Umbilical cord (tissue), 2 donors: ENCODE results near the gene FYN. TPM values are rescaled to one million over a fixed set of nuclear protein-coding genes. Genes with fewer than 3 reads are reported as not detected.

Experiments used
- DNase-seq: peaks from one replicate; pipeline ENCODE4 v3.0.0-alpha.2; 2015; ENCODE audit warnings: low spot score
- total RNA-seq: library from RNA; depleted of rRNA; stranded (reverse); fragments of >200 nt; gene quantifications from one replicate; pipeline ENCODE4 v1.2.3, GENCODE V29; 2014; ENCODE audit warnings: low replicate concordance; ENCODE audit not compliant: insufficient read depth

FYN gene
- total RNA-seq, 1 donor from 2014 or later = 163 TPM

DNA sequence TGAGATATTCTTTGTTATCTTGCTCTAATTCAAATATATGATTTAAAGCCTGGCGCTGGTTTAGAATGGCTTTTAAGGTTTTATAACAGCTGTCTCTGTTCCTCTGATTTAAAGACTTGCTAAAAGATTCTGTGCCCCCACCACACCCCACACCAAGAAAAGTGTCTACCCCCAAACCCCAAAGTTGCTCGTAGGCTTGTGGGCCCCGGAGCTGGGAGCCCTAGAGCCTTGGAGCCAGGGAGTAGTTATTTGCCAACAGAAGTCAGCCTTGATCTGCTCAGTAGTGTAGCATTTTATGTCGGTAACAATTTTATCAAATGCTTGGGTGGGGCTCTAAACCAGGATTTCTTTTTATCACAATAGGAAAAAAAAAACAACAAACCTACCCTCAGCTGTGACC, 162.3 kb downstream of the FYN start:
- peak; percentile 50 for DNase-seq

- no peak for DNase-seq
Observed at GRCh38 chr6:111710439-111710838, 162.8 kb downstream of the FYN start.

- peak; percentile 87 for DNase-seq
Observed at GRCh38 chr6:111709615-111710398, 163.4 kb downstream of the FYN start.

DNA sequence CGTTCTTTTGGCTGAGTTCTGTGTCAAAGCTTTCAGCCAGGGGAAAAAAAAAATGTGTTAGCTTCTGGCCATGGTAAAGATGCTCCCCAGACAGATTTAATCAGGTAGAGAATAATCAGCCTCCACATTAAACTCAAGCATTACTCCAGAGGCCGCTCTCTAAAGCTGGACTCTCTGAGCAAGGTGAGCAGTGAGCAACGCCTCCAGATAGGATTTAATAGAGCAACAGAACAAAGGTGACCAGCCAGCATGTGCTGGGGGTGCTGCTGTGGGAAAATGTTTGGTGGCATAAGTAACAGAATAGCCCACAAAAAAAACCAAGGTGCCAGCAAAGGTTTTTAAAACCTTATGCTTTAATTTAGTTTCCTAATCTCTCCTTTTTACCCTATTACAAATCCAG, 164.1 kb downstream of the FYN start:
- DNase-seq = no peak

GRCh38 chr6:111707773-111708172, 165.5 kb downstream of the FYN start:
- DNase-seq = no peak

DNA sequence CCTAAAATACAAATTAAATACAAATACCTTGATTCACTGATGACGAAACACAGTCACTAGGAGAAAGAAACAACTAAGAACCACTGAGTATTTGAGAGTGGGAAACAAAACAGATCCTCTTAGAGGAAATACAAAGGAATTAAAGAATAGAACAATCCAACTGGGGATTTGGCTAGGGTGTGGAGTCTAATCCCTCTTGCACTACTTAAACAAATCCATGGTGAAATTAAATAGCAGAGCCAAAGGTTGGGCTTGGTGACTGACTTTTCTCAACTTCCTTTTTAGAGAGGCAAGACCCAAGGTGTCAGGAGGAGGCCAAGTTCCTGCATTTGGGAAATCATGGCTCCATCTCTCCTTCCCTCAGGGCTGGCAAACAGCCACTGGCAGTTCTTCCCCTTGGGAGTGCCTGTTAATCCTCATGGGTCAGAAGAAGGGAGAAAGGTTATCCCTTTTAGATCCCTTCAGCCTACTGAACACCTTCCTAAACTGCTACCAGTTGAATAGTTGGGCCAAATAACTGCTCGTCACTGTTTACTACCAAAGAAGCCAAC, 166.3 kb downstream of the FYN start:
- DNase-seq = no peak

GRCh38 chr6:111703723-111704122, 169.5 kb downstream of the FYN start:
- no peak for DNase-seq

DNA sequence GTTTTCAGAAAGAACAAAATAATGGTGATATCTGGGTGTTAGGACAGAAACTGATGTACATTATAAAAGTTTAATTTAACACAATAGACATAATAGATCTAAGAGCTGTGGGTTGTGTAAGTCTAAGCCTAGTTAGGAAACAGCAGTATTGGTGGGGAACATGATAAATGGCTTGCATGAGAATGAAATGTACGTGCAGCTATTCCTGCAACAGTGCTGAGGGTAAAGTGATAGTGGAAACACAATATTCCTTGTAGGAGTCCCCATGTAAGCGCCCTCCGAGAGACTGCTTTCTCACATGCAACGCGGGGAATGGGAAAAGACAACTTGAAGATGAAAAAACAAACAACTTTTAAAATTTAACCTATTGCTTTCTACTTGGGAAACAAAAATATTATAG, 171.0 kb downstream of the FYN start:
- no peak for DNase-seq

DNA sequence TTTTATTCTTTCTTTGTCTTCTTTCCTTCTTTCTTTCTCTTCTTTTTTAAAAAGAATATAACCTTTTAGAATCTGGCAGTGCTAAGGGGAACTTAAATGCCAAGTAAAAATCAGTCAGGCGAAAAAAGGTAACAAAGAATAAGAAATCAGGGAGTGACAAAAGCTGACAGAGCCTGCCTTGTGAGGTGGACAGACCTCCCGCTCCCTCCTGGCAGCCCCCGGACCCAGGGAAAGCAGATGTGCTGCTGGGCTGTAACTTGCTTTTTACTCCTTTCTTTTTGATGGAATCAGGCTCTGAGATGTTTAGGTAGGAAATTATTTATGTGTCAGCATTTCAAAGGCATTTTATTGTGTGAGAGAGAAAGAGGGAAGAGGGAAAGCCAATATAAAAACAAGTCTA, 172.1 kb downstream of the FYN start:
- DNase-seq = no peak

- no peak for DNase-seq
Observed at GRCh38 chr6:111700135-111700690, 173.0 kb downstream of the FYN start.

DNA sequence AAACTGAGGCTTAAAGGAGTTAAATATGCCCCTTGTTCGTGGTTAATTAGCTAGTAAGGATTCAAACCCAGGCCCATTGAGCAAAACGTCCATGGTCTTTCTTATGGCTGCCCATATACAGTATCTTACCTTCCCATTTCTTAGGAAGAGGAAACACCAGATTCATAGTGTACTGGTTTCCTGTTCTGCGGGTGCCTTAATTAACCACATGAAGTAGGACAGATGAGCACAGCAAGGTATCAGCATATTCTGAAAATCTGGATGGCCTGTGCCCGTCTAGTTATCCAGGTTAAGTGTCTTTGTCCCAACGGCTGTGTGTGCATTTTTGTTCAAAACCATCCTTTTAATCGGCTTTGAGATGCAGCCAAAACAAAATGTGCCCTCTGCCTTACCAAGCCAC, 174.1 kb downstream of the FYN start:
- no peak for DNase-seq

GRCh38 chr6:111696814-111697213, 176.4 kb downstream of the FYN start:
- no peak for DNase-seq

- no peak for DNase-seq
Observed at GRCh38 chr6:111692327-111693164, 180.7 kb downstream of the FYN start.

- DNase-seq = peak; percentile 93
Observed at GRCh38 chr6:111691345-111692225, 181.7 kb downstream of the FYN start.

DNA sequence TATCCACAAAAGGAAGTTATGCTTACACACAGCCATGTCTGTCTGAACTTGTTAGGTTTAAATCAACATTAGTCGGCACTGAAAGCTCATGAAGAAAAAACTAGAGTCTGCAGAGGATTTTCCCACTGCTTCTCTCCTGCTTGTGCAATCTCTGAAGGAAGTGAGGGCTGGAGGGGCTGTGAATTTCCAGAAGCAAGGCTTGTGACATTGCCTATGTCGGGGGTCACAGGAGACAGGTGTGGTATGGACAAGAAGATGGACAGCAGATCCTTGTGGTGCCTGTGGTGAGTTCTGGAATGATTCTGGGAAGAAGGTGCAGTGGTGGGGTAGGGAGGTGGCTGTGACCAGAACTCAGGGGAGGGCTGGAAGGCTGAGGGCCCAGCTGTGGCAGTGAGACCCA, 183.3 kb downstream of the FYN start:
- no peak for DNase-seq

DNA sequence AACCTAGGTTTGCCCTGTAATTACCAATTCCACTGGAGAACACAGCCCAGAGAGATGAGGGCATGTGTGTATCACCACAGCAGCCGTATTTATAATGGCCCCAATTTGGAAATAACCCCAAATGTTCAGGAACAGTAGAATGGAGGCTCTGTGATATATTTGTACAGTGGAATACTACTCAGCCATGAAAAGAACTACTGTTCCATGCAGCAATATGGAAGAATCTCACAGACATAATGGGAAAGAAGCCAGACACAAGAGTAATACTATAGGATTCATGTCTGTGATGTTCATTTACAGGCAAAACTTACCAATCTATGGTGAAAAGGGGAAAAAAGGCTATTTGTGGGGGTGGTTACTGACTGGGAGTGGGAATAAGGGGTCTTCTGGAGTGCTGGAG, 183.8 kb downstream of the FYN start:
- DNase-seq = no peak

DNA sequence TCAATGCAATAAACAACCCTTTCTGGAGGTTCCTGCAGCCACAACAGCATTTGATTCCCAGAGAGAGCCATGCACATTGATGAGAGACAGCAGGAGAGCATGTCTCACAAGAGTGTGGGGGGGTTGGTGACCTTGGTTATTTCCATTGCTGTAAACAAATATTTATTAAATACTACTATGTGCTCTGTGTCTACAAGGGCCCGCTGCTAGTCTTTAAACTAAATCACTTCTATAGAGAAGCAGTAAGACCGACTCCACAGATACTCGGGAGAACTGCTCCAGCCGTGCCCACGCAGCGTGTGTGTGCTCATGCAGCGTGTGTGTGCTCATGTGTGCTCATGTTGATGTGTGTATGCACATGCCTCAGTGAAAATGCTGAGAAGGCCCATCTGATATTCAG, 184.9 kb downstream of the FYN start:
- DNase-seq = no peak

DNA sequence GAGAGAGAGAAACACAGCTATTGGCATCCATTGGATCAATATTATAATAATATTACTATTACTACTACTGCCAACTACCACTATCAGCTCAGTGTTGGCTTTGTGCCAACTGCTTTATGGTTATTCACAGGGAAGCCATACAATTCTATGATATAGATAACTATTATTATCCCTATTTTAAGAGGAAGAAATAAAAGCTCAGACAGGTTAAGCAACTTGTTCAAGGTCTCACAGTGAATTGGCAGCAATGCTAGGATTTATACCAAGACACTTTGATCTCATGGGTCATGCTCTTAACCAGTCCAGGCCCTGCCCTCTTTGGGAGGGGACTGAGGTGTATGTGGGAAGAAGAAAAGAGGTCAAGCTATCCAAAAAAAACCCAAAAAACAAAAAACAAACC, 185.6 kb downstream of the FYN start:
- no peak for DNase-seq

DNA sequence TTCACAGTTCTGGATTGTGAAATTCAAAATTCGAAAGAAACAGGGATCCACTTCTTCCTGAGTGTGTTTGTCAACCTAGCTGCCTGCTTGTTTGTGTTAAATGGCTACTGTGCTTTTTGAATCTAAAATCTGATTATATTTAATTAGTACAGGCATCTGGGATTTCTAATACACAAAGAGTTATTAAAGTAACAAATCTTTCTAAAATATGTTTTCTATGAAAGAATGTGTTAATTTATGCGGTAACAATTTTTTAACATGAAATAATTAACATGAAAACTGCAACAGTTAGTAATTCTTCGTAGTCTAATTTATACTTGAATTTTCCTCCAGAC, 186.4 kb downstream of the FYN start:
- no peak for DNase-seq

DNA sequence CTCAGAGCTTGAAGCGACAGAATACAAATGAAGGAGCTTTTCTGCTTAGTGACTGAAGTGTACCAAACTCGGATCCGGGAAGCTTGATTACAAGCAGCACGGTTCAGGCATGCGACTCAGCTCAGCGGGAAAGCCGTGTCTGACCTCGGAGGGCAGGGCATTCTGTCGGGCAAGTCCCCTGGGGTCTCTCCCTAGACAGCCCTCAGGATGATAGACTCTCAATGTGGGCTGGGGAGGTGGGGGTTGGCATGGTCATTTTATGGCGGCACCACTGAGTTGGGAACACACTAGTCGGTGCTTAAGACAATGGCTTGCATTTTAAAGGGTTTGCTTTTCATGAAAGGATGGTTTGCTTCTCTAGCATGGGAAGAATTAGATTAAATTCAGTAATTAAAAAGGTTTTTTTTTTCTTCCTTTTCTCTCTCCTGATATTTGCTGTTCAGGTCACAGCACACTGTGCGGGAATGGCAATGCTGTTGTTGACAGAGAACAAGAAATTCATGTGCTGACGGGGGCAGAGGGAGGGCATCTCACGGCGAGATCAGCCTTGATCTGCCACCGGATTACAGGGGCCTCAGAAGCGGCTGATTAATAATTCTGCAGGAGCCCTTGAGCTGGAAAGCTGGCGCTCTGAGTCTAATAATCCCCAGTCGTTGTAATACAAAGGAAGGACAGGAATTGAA, 186.9 kb downstream of the FYN start:
- peak; percentile 23 for DNase-seq

DNA sequence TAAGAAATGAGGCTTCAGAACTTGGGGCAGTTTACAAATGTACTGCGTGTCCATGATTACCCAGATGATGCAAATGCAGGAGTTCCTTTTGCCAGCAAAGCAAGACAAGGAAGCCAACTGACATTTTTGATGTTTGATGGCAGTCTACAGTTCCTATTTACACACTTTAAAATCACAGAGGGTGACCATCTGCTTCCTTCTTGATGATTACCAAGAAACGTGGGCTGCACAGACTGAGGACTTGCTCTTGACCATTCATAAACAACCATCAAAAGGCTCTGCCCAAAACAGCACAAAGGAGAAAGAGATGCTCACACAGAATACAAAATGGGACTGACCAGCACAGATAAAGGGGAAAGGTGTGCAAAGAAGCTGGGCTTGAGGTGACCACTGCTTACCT, 187.7 kb downstream of the FYN start:
- no peak for DNase-seq
